ENCODE measurements around the gene GALNT7.
"Not testable (repeated sequence)": the region's sequence is repeated elsewhere in the genome, so short reads cannot be mapped to it uniquely, and the experiment has no call there.

Gene GALNT7

DNA sequence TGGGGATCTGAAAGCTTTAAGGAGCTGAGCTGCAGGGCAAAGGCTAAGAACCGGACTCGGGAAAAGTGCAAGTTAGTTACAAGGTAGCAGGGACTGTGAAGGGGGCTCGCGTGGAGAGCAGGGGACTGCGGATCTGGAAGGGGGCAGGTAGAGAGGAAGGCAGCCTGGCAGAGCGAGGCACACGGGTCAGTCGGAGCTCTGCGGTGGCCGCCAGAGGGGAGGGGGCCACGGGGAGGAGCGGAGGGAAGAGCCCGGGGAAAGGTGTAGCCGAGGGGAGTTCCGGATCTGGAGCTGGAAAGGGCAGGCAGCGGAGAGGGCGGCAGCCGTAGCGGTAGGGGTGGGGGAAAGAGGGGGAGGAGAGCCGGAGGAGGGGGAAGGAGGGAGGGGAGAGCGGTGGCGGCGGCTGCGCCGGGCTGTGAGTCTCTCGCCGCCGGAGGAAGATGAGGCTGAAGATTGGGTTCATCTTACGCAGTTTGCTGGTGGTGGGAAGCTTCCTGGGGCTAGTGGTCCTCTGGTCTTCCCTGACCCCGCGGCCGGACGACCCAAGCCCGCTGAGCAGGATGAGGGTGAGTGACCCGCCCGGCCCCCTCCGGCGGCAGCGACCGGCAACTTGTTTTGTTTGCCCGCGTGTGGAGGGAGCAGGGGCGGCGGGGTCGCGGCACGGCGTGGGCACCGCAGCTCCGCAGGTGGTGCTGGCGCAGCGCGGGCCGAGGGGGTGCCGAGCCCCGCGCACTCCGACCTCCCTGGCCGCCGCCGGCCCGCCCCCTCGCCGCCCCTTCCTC lies at the start of gene GALNT7:
Gene GALNT7, plus strand, starts transcription at position 416 of the 782 bp plus-strand sequence. Its CDS starts 25 bp downstream, at position 441.
- DNase-seq = peak; percentile 52

DNA sequence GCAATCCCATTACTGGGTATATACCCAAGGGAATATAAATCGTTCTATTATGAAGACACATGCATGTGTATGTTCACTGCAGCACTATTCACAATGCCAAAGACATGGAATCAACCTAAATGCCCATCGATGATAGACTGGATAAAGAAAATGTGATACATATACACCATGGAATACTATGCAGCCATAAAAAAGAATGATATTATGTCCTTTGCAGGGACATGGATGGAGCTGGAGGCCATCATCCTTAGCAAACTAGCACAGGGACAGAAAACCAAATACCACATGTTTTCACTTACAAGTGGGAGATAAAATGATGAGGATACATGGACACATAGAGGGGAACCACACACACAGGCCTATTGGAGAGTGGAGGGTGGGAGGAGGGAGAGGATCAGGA lies 49.8 kb upstream of the GALNT7 start:
- DNase-seq = not testable (repeated sequence)

GRCh38 chr4:173119818-173120217 lies 48.8 kb upstream of the GALNT7 start:
- peak; percentile 19 for DNase-seq

DNA sequence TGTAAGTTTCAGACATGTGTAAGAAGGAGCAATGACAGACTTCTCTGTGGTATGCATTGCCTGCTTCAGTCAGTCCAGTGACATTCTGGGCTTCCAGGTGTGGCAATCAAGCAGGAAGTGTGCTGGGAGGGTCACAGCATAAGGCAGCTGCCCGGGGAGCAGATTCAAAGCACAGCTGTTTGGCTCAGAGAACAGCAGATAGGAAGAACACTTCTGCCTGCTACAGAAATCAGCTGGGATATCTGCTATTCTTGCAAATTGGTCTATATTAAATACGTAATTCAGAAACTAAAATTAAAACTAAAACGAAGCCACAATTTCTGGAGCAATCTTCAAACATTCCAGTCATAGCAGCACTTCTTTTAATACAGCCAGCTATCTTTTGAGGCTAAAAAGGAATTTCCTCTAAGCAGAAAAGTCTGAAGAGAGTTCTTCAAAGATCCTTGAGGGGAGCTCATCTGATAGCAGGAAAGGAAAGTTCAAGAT lies 47.5 kb upstream of the GALNT7 start:
- DNase-seq = peak; percentile 42

GRCh38 chr4:173124209-173124865 lies 44.3 kb upstream of the GALNT7 start:
- DNase-seq = no peak

DNA sequence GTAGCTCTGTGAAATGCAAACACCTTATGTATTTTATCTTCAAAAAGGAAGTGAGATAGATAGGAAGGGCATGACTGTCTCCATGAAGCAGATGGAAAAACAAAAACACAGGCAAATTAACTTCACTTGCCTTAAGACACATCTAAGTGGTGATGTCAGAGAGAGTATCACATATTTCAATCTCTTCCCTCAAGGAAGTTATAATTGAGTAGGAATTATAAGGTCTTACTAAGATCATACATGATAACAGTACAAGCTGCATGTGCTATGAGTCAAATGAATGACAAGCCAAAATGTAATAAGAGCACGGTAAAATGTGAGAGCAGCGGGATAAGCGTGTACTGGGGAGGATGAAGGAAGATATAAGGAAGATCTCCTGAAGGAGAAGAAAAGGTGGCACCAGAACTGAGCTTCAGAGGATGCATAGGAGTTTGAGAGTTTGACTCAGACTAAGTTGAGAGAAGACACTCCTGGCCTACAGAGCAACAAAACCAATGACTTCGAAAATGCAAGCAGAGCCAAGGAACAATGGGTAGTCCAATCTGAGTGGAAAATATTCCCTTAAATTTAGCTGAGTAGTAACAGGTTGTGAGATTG lies 43.3 kb upstream of the GALNT7 start:
- no peak for DNase-seq

DNA sequence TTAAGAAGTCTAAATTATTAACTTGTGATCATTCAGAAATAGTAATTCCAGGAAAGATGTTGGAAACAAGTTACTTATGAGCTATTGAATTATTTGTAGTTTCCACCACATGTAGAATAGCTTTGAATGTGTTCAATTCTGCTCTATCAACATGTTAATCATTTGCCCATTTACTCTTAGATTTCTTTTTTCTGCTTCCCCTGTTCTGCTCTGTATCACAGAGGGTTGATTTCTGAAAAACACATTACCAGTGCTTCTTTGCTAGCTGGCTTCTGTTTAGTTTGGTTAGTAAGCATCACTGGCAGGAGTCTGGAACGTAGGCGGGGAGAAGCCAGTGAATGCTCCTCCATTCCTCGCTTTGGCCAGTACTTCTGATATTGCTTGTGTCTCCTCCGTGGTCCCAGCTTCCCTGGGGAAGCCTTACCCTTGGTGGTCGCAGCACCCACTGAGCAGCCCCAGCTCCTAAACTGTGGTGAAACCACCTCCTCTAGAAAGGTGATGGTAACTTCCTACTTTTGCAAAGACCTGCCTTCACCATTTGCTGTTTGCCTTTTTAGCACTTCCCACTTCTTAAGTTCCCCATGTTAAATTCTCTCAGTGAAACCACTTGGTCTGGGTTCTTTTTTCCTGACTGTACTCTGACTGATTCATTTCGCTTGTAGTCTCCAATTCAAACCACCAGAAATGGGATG lies 40.3 kb upstream of the GALNT7 start:
- DNase-seq = no peak

DNA sequence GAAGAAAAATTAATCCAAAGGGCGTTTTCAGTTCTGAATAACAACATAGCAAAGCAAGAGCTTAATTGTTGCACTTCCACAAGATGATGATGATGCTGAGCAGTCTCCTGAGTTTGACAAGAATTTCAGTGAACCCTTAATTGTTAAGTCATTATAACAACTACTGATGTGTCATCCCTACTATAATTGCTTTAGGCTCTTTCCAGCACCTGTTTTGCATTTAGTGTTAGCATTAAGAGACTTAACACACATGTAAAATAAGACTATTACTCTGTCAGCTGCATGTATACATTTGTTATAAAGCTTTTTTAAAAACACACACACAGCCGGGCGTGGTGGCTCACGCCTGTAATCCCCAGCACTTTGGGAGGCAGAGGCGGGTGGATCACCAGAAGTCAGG lies 37.9 kb upstream of the GALNT7 start:
- no peak for DNase-seq

DNA sequence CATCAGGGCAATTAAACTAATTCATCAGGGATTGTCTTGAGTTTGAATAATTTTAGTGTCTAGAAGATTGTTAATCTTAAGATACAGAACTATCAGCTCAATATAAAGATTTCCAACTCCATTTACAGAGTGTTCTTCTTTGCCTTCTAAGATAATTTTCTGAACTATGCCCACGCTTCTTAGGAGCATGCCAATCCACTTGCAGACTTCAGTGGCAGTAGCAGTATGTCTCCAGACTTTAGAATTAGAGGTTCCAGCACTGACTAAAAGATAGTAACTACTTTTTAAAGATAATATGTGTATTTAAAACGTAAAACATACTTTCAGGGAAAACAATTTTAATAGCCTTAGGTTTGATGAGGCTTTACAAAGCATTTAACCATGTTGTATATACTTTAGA lies 34.2 kb upstream of the GALNT7 start:
- no peak for DNase-seq

GRCh38 chr4:173135241-173135847 lies 33.3 kb upstream of the GALNT7 start:
- peak; percentile 24 for DNase-seq

DNA sequence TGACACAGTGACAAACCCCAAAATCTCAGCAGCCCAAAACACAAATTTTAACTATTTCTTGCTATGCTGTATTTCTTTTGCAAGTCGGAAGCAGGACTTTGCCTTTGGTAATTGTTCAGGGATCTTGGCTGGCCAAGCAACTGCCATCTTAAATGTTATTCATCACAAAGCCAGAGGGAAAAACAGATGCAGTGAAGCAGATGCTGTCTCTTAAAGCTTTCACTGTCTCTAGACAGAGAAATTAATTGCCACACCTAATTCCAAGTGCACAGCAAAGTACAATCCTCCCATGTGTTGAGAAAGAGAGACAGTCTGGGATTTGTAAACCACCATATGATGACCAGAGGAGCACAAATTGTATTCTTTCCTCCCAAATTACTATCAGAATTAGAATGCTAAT lies 30.0 kb upstream of the GALNT7 start:
- no peak for DNase-seq

- DNase-seq = no peak
Observed at GRCh38 chr4:173139561-173139960, 29.1 kb upstream of the GALNT7 start.

DNA sequence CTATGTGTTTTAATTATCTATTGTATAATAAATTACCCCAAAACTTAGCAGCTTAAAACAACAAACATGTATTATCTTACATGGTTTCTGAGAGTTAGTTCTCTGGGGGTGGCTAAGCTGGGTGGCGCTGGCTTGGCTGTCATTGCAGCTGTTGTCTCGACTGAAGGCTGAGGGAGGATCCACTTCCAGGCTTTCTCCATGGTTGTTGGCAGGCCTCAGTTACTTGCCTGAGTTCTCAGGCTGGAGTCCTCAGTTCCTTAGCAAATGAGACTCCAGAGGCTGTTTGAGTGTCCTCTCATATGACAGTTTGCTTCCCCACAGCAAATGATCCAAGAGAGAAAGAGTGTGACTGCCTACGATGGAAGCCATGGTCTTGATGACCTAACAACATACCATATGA lies 23.5 kb upstream of the GALNT7 start:
- DNase-seq = no peak

- DNase-seq = no peak
Observed at GRCh38 chr4:173146456-173146855, 22.2 kb upstream of the GALNT7 start.

GRCh38 chr4:173151496-173151895 lies 17.1 kb upstream of the GALNT7 start:
- DNase-seq = no peak

GRCh38 chr4:173152104-173152503 lies 16.5 kb upstream of the GALNT7 start:
- no peak for DNase-seq

- no peak for DNase-seq
Observed at GRCh38 chr4:173153445-173153844, 15.2 kb upstream of the GALNT7 start.

DNA sequence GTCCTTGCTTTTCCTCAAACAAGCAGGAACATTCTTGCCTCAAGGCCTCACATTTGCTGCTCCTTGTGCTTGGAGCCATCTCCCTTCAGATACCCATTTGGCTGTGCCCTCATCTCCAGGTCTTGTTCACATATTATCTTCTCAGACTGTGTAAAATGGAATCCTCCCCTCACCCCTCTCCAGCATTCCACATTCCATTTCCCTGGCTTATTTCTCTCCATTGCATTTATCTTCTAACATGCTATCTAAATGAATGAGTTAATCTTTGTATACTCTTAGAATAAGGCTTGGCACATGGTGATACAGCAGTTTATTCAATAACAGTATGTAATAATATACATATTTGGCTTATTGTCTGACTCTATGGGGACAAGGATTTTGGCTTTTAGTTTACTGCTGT lies 8.8 kb upstream of the GALNT7 start:
- DNase-seq = peak; percentile 10

- DNase-seq = no peak
Observed at GRCh38 chr4:173160871-173161270, 7.7 kb upstream of the GALNT7 start.

- no peak for DNase-seq
Observed at GRCh38 chr4:173161311-173161710, 7.3 kb upstream of the GALNT7 start.

GRCh38 chr4:173165706-173166105 lies 2.9 kb upstream of the GALNT7 start:
- no peak for DNase-seq

- no peak for DNase-seq
Observed at GRCh38 chr4:173166491-173166890, 2.1 kb upstream of the GALNT7 start.

Data from fibroblast of skin of right biceps (primary cell).